ENCODE measurements around the gene LRRC73. TPM values are rescaled to one million over a fixed set of nuclear protein-coding genes. Genes with fewer than 3 reads are reported as not detected.
A peak's percentile ranks its signal among the peaks of the same experiment; 100 is the strongest.

LRRC73 gene
- total RNA-seq, 1 experiment from 2014 or later, result 1.4 TPM

GRCh38 chr6:43510827-43511163, 649 bp upstream of the LRRC73 start:
- H3K27me3 Mint-ChIP-seq (ENCODE audit: low read depth), result peaks cover 28% of the 10 kb centered on the region
- CTCF ChIA-PET, result interaction anchor here (1.0 to 3.1 kb wide), 4 partner anchors 16 to 155 kb away, joined by 3 to 31 read pairs (median 4); no protein-coding TSS in a partner anchor
- POLR2A ChIA-PET, result interaction anchor here (1.1 to 1.4 kb wide), 3 partner anchors 19 to 582 kb away, joined by 3 to 4 read pairs (median 3); partner anchors contain the start of genes CNPY3 and CUL9
- H3K27ac Mint-ChIP-seq, result no peak overlapping the region
- ATAC-seq, result no peak
- no peak for DNase-seq (ENCODE audit: low spot score)
- TF ChIP-seq GABPB1 (CRISPR knock-in tag; IDR thresholded peaks at IDR 0.05) (no peak), IRF2 (CRISPR knock-in tag; IDR thresholded peaks at IDR 0.05; ENCODE audit: borderline replicate concordance, low read depth) (no peak), ZNF232 (CRISPR knock-in tag; IDR thresholded peaks at IDR 0.05) (no peak), ZNF138 (CRISPR knock-in tag; conservative IDR thresholded peaks at IDR 0.05) (no peak)
- H3K9me3 Mint-ChIP-seq, result no peaks in the 10 kb centered on the region
- H3K4me1 Mint-ChIP-seq, result peaks cover 31% of the 10 kb centered on the region
- H3K36me3 Mint-ChIP-seq, result peaks cover 40% of the 10 kb centered on the region
- peak overlapping the region; percentile 66 for H3K4me3 Mint-ChIP-seq

GRCh38 chr6:43509142-43509983, 783 bp downstream of the LRRC73 start:
- peaks cover 25% of the 10 kb centered on the region for H3K4me1 Mint-ChIP-seq
- no peaks in the 10 kb centered on the region for H3K9me3 Mint-ChIP-seq
- peaks cover 31% of the 10 kb centered on the region for H3K36me3 Mint-ChIP-seq
- ChIA-PET CTCF (interaction anchor here (0.5 to 3.1 kb wide), 16 partner anchors 8 to 362 kb away, joined by 3 to 31 read pairs (median 4); partner anchors contain the start of genes DNPH1, TJAP1 and ZNF318), POLR2A (interaction anchor here (1.1 to 1.4 kb wide), 3 partner anchors 17 to 581 kb away, joined by 3 to 4 read pairs (median 3); partner anchors contain the start of genes CNPY3 and CUL9)
- H3K27ac Mint-ChIP-seq, result no peak overlapping the region
- DNase-seq (ENCODE audit: low spot score) (peak; percentile 40), ATAC-seq (peak; percentile 3)
- TF ChIP-seq KAT7 (CRISPR knock-in tag; IDR thresholded peaks at IDR 0.05; ENCODE audit: borderline replicate concordance), result 0 out of 2 replicates have a peak, but pooled peaks have one; percentile 52
- no peak for TF ChIP-seq ZNF512 (CRISPR knock-in tag; IDR thresholded peaks at IDR 0.05; ENCODE audit: borderline replicate concordance)
- no peak for TF ChIP-seq USF2 (CRISPR knock-in tag; IDR thresholded peaks at IDR 0.05)
- no peak for TF ChIP-seq JAZF1 (CRISPR knock-in tag; IDR thresholded peaks at IDR 0.05)
- TF ChIP-seq TEAD1 (CRISPR knock-in tag; IDR thresholded peaks at IDR 0.05), result no peak
- TF ChIP-seq USF1 (CRISPR knock-in tag; IDR thresholded peaks at IDR 0.05), result 0 out of 2 replicates have a peak, but pooled peaks have one; percentile 20
- TF ChIP-seq TP53 (CRISPR knock-in tag; IDR thresholded peaks at IDR 0.05), result no peak
- 0 out of 2 replicates have a peak, but pooled peaks have one; percentile 27 for TF ChIP-seq ZNF219 (CRISPR knock-in tag; IDR thresholded peaks at IDR 0.05; ENCODE audit: borderline replicate concordance)
- no peak for TF ChIP-seq FOXP4 (CRISPR knock-in tag; IDR thresholded peaks at IDR 0.05)
- peak; percentile 72; the same call in 1 of the 2 replicates for TF ChIP-seq MAX (CRISPR knock-in tag; IDR thresholded peaks at IDR 0.05)
- no peak for TF ChIP-seq FOXJ3 (CRISPR knock-in tag; IDR thresholded peaks at IDR 0.05; ENCODE audit: borderline replicate concordance)
- no peak for TF ChIP-seq CBFB (CRISPR knock-in tag; IDR thresholded peaks at IDR 0.05; ENCODE audit: low read depth)
- TF ChIP-seq ZBTB21 (CRISPR knock-in tag; IDR thresholded peaks at IDR 0.05; ENCODE audit: borderline replicate concordance), result no peak
- TF ChIP-seq CREB1 (CRISPR knock-in tag; IDR thresholded peaks at IDR 0.05), result no peak
- no peak for TF ChIP-seq NR2C2 (CRISPR knock-in tag; IDR thresholded peaks at IDR 0.05)
- no peak for TF ChIP-seq ESRRA (CRISPR knock-in tag; IDR thresholded peaks at IDR 0.05; ENCODE audit: borderline replicate concordance)
- TF ChIP-seq NFE2L1 (CRISPR knock-in tag; IDR thresholded peaks at IDR 0.05), result peak; percentile 61; the same call in 1 of the 2 replicates
- peak overlapping the region; percentile 88 for H3K4me3 Mint-ChIP-seq
- peaks cover 28% of the 10 kb centered on the region for H3K27me3 Mint-ChIP-seq (ENCODE audit: low read depth)
